GM12878 (cell line): ENCODE data around the gene RUFY3. TPM values are rescaled to one million over a fixed set of nuclear protein-coding genes. Genes with fewer than 3 reads are reported as not detected.

Source experiments
- ATAC-seq: fragments of 200-7000 bp; cut with Tn5 transposase; 3 replicates; pipeline ENCODE4 v1.9.1; 2020; ENCODE audit warnings: mild to moderate bottlenecking, moderate library complexity
- BruUV-seq: library from RNA; stranded (reverse); fragments of 400-500 nt; replicated peaks from 2 replicates; lab custom pipeline; 2021; lab: Mats Ljungman, UMichigan
- CTCF ChIA-PET: fragments of 300-600 bp; sonication (Branson Sonifier 250); formaldehyde crosslinking; extraction: SDS; loops from one replicate; lab custom pipeline; 2021; ENCODE audit warnings: inconsistent platforms; lab: Yijun Ruan, JAX
- POLR2A ChIA-PET: fragments of 350-600 bp; formaldehyde crosslinking; extraction: SDS; loops from one replicate; lab custom pipeline; 2021; ENCODE audit warnings: inconsistent platforms; lab: Charles Lee
- RAD21 ChIA-PET: fragments of 300-600 bp; sonication (Branson Sonifier 250); formaldehyde crosslinking; loops from one replicate; lab custom pipeline; 2023; ENCODE audit warnings: antibody characterized with exemption; ENCODE audit not compliant: unreplicated experiment; lab: Charles Lee
- SMC1A ChIA-PET: fragments of 300-600 bp; sonication (Branson Sonifier 250); formaldehyde crosslinking; loops from one replicate; lab custom pipeline; 2023; ENCODE audit not compliant: unreplicated experiment, uncharacterized antibody; lab: Charles Lee
- DNase-seq: peaks from one replicate; pipeline ENCODE4 v3.0.0-alpha.2; 2011; ENCODE audit warnings: low read depth, low spot score
- FAIRE-seq: peaks from 3 replicates; lab custom pipeline; 2011; peaks lifted over from hg19 to GRCh38; lab: Jason Lieb, UNC
- H2AFZ ChIP-seq: 2 replicates; pipeline ENCODE4 v1.6.0; 2011; ENCODE audit warnings: low read depth, low read length, control low read depth; ENCODE audit not compliant: control insufficient read depth
- H3K27ac ChIP-seq: 2 replicates; pipeline ENCODE4 v1.5.1; 2011; ENCODE audit warnings: control low read depth; ENCODE audit not compliant: control insufficient read depth, insufficient read depth
- H3K27me3 ChIP-seq, 2 experiments: replicated peaks in 1 of 2; 2 replicates each; pipeline versions ENCODE4 v1.6.0 to v1.6.1; 2011; ENCODE audit warnings: low read length in 1 of 2; ENCODE audit not compliant: control insufficient read depth in 2 of 2, insufficient read depth in 2 of 2
- H3K36me3 ChIP-seq, 2 experiments: 2 replicates each; pipeline ENCODE4 v1.5.1; 2011; ENCODE audit warnings: low read length in 1 of 2; ENCODE audit not compliant: control insufficient read depth in 2 of 2, insufficient read depth in 2 of 2
- H3K4me1 ChIP-seq: 2 replicates; pipeline ENCODE4 v1.6.1; 2011; ENCODE audit warnings: mild to moderate bottlenecking, low read length, moderate library complexity, mixed read lengths; ENCODE audit not compliant: control insufficient read depth, insufficient read depth
- H3K4me2 ChIP-seq: 2 replicates; pipeline ENCODE4 v1.6.0; 2011; ENCODE audit warnings: control low read depth; ENCODE audit not compliant: control insufficient read depth, insufficient read depth
- H3K4me3 ChIP-seq: fragments of 200-600 bp; sonication (generic); 2 replicates; pipeline ENCODE4 v1.5.1; 2016
- H3K79me2 ChIP-seq: 2 replicates; pipeline ENCODE4 v1.6.0; 2011; ENCODE audit warnings: low read length; ENCODE audit not compliant: control insufficient read depth, insufficient read depth
- H3K9ac ChIP-seq: 2 replicates; pipeline ENCODE4 v1.8.0; 2011; ENCODE audit warnings: low read length, control low read depth, mixed read lengths; ENCODE audit not compliant: control insufficient read depth, insufficient read depth
- H3K9me3 ChIP-seq: replicated peaks from 3 replicates; pipeline ENCODE4 v1.5.1; 2011; ENCODE audit warnings: mild to moderate bottlenecking, low read length; ENCODE audit not compliant: control insufficient read depth, insufficient read depth
- H4K20me1 ChIP-seq: 2 replicates; pipeline ENCODE4 v1.6.0; 2011; ENCODE audit not compliant: control insufficient read depth, insufficient read depth
- ATF7 ChIP-seq: fragments of 450-650 bp; IDR thresholded peaks from 2 replicates; pipeline ENCODE4 v1.6.1; 2016; ENCODE audit warnings: low read depth, mild to moderate bottlenecking
- ETV6 ChIP-seq, 2 experiments: fragments of 450-650 bp in 1 of 2; IDR thresholded peaks in 1 of 2; conservative IDR thresholded peaks in 1 of 2; 2 replicates each; pipeline ENCODE4 v1.6.1; 2014; ENCODE audit warnings: antibody characterized with exemption in 1 of 2, borderline replicate concordance in 1 of 2, low read depth in 1 of 2, mild to moderate bottlenecking in 1 of 2, moderate library complexity in 1 of 2
- NR2F1 ChIP-seq: fragments of 450-650 bp; conservative IDR thresholded peaks from 2 replicates; pipeline ENCODE4 v1.6.1; 2017; ENCODE audit warnings: mild to moderate bottlenecking
- PAX5 ChIP-seq: IDR thresholded peaks from 2 replicates; pipeline ENCODE4 v1.6.1; 2011; ENCODE audit warnings: low read depth, low read length, borderline replicate concordance
- POLR2AphosphoS5 ChIP-seq: IDR thresholded peaks from 2 replicates; pipeline ENCODE4 v1.6.1; 2011; ENCODE audit warnings: mild to moderate bottlenecking, low read length, inconsistent platforms
- POU2F2 ChIP-seq: IDR thresholded peaks from 3 replicates; pipeline ENCODE4 v1.6.1; 2011; ENCODE audit warnings: low read depth, mild to moderate bottlenecking, low read length, borderline replicate concordance
- RFX5 ChIP-seq: IDR thresholded peaks from 2 replicates; pipeline ENCODE4 v1.6.1; 2011; ENCODE audit warnings: low read depth, low read length, improper control_type of control experiment
- SMC3 ChIP-seq: IDR thresholded peaks from 2 replicates; pipeline ENCODE4 v1.6.1; 2011; ENCODE audit warnings: low read length, improper control_type of control experiment, borderline replicate concordance
- SP1 ChIP-seq: IDR thresholded peaks from one replicate; pipeline ENCODE4 v1.6.1; 2011; ENCODE audit warnings: low read depth, low read length
- SREBF1 ChIP-seq: IDR thresholded peaks from 2 replicates; pipeline ENCODE4 v1.6.1; 2012; ENCODE audit warnings: mild to moderate bottlenecking, low read length
- TCF12 ChIP-seq: IDR thresholded peaks from 2 replicates; pipeline ENCODE4 v1.6.1; 2011; ENCODE audit warnings: low read depth, mild to moderate bottlenecking, low read length
- WRNIP1 ChIP-seq: IDR thresholded peaks from 2 replicates; pipeline ENCODE4 v1.6.1; 2011; ENCODE audit warnings: low read depth, low read length, improper control_type of control experiment, borderline replicate concordance
- ZNF217 ChIP-seq: fragments of 450-650 bp; IDR thresholded peaks from 2 replicates; pipeline ENCODE4 v1.6.1; 2017; ENCODE audit warnings: antibody characterized with exemption, mild to moderate bottlenecking
- WGBS: methylation state at CpG from one replicate; pipeline ENCODE4 v1.1.6; 2016; ENCODE audit warnings: low lambda C conversion rate; ENCODE audit not compliant: insufficient replicate concordance, insufficient coverage; ENCODE audit errors: missing lambda C conversion rate; 5-methylcytosine and 5-hydroxymethylcytosine counted together
- in situ Hi-C: fragments of 300-500 bp; cut with MboI; formaldehyde crosslinking; loops from 9 replicates; pipeline ENCODE4 v1.14.3; 2018; ENCODE audit warnings: mixed read lengths
- intact Hi-C: fragments of 100-400 bp; cut with micrococcal nuclease; formaldehyde crosslinking; loops from one replicate; pipeline ENCODE4 v1.14.2; 2022; ENCODE audit not compliant: unreplicated experiment
- polyA plus RNA-seq, 11 experiments: library from polyadenylated mRNA; depleted of rRNA in 4 of 11; unstranded in 6 of 11; stranded (reverse) in 5 of 11; fragments of >200 nt; fragmentation: Nextera tagmentation in 4 of 11; fragmentation: Illumina TruSeq in 1 of 11; extraction: Ambion mirVana in 4 of 11; extraction: Trizol in 1 of 11; gene quantifications; 1 replicate in 1 of 11; 2 replicates in 10 of 11; pipeline versions ENCODE4 v1.2.1 to v1.2.3, GENCODE V29; 2011 to 2016; ENCODE audit warnings: inconsistent platforms in 2 of 11, missing spikeins in 2 of 11, low read depth in 1 of 11
- total RNA-seq, 4 experiments: library from RNA; depleted of rRNA in 3 of 4; stranded (reverse); fragments of >200 nt in 3 of 4; fragmentation: Illumina TruSeq in 1 of 4; extraction: Trizol in 1 of 4; gene quantifications; 2 replicates each; pipeline versions ENCODE4 v1.2.1 to v1.2.3, GENCODE V29; 2013 to 2021
- TF ChIP-seq, protein P1 (sequence below): fragments of 450-650 bp; IDR thresholded peaks from 2 replicates; pipeline ENCODE4 v1.6.1; 2016; ENCODE audit warnings: mild to moderate bottlenecking
- TF ChIP-seq, protein P2 (sequence below): IDR thresholded peaks from 2 replicates; pipeline ENCODE4 v1.6.1; 2011; ENCODE audit warnings: borderline replicate concordance, low read depth, mild to moderate bottlenecking, moderate library complexity, mixed read lengths, low read length; ENCODE audit not compliant: insufficient read depth; ENCODE audit errors: extremely low read length

RUFY3 gene
- total and polyA plus RNA-seq, 10 of the 15 experiments (the other 5 are each of a cell fraction or from before 2014, with no cell fraction given), result 5.1 to 28.3 (median 13.1) TPM

- ChIA-PET CTCF (no interaction called here), SMC1A (interaction anchor here (0.6 to 2.4 kb wide), 4 partner anchors 44 to 712 kb away, joined by 3 to 5 read pairs (median 3); no protein-coding TSS in a partner anchor), RAD21 (interaction anchor here (0.7 kb wide), 1 partner anchor 26 kb away, joined by 3 read pairs; no protein-coding TSS in a partner anchor), POLR2A (interaction anchor here (0.5 to 1.0 kb wide), 3 partner anchors 9 to 12 kb away, joined by 3 to 8 read pairs (median 3); no protein-coding TSS in a partner anchor)
- in situ Hi-C loops (no loop called here), intact Hi-C loops (no loop called here)
- Histone ChIP-seq H3K4me3 (no peak overlapping the region), H3K9me3 (no peaks in the 10 kb centered on the region), H3K27me3 (no peaks in the 10 kb centered on the region), H3K4me1 (peaks cover 16% of the 10 kb centered on the region), H3K36me3 (peaks cover 0 to 21% of the 10 kb centered on the region in 2 experiments), H3K4me2 (no peak overlapping the region), H4K20me1 (no peaks in the 10 kb centered on the region), H2AFZ (no peak overlapping the region), H3K79me2 (no peaks in the 10 kb centered on the region), H3K9ac (no peak overlapping the region), H3K27ac (no peak overlapping the region)
- TF ChIP-seq, protein P1, sequence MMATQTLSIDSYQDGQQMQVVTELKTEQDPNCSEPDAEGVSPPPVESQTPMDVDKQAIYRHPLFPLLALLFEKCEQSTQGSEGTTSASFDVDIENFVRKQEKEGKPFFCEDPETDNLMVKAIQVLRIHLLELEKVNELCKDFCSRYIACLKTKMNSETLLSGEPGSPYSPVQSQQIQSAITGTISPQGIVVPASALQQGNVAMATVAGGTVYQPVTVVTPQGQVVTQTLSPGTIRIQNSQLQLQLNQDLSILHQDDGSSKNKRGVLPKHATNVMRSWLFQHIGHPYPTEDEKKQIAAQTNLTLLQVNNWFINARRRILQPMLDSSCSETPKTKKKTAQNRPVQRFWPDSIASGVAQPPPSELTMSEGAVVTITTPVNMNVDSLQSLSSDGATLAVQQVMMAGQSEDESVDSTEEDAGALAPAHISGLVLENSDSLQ, result 0 out of 2 replicates have a peak, but pooled peaks have one; percentile 14
- no peak for TF ChIP-seq SMC3
- TF ChIP-seq ZNF217, result no peak
- WGBS, result 42% methylated on average over 2 of the region's 2 CpGs
- no TSS peak for BruUV-seq
- FAIRE-seq (no peak), ATAC-seq (peak; percentile 60), DNase-seq (no peak)
Measured at GRCh38 chr4:70816894-70817293, 95.1 kb downstream of the RUFY3 start.

DNA sequence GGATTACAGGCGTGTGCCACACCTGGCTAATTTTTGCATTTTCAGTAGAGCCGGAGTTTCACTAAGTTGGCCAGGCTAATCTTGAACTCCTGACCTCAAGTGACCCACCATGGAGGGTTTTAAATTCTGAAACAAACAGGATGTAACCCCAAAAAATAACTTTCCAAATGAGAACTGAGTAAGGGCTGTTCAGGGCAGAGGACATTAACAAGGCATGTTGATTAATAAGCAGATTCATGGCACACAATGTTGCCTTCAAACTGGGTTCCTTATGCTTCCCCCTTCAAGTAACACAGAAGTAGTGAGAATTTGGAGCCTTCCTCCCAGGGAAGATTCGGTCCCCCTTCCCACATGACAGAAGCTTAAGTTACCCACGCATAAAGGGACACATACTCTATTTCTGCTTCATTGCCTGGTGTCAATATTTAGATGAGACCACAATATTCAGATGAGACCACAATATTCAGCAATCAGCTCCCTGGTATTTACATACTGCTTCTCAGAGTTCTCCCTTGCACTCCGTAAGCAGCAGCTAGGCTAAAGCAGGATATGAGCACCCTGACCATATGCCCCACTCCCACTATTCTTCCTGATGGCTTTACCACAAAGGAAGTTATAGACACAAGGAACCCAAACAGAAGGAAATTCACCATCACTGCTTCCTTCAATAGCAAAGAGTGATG lies 96.5 kb downstream of the RUFY3 start:
- FAIRE-seq, result peak; percentile 64
- no peak for TF ChIP-seq SP1
- no peak for TF ChIP-seq ETV6 (conservative IDR thresholded peaks at IDR 0.05 in 1 of 2, IDR thresholded peaks at IDR 0.05 in 1 of 2; ENCODE audit: borderline replicate concordance in 1 of 2, low read depth in 1 of 2)
- no peak for TF ChIP-seq ATF7
- TF ChIP-seq, protein P2, sequence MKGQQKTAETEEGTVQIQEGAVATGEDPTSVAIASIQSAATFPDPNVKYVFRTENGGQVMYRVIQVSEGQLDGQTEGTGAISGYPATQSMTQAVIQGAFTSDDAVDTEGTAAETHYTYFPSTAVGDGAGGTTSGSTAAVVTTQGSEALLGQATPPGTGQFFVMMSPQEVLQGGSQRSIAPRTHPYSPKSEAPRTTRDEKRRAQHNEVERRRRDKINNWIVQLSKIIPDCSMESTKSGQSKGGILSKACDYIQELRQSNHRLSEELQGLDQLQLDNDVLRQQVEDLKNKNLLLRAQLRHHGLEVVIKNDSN, result no peak
- TF ChIP-seq RFX5, result no peak
- TF ChIP-seq POU2F2, result peak; percentile 98
- no peak for TF ChIP-seq TCF12
- 0 out of 2 replicates have a peak, but pooled peaks have one; percentile 47 for TF ChIP-seq SREBF1
- TF ChIP-seq WRNIP1, result no peak
- TF ChIP-seq NR2F1, result peak; percentile 48
- TF ChIP-seq PAX5, result 0 out of 2 replicates have a peak, but pooled peaks have one; percentile 12
- TF ChIP-seq ZNF217, result peak; percentile 48; the same call in 1 of the 2 replicates
- TF ChIP-seq POLR2AphosphoS5, result 0 out of 2 replicates have a peak, but pooled peaks have one; percentile 29

More for the DNA sequence above, 96.5 kb downstream of the RUFY3 start:
- WGBS, result 63% methylated on average over 5 of the region's 5 CpGs
- ATAC-seq (peak; percentile 57), DNase-seq (no peak)
- Histone ChIP-seq H3K27ac (no peak overlapping the region), H3K79me2 (no peaks in the 10 kb centered on the region), H2AFZ (no peak overlapping the region), H4K20me1 (no peaks in the 10 kb centered on the region), H3K36me3 (peaks cover 0 to 23% of the 10 kb centered on the region in 2 experiments), H3K4me3 (no peak overlapping the region), H3K9ac (no peak overlapping the region), H3K9me3 (no peaks in the 10 kb centered on the region), H3K4me1 (peaks cover 16% of the 10 kb centered on the region), H3K4me2 (no peak overlapping the region), H3K27me3 (no peaks in the 10 kb centered on the region)
- in situ Hi-C loops, result no loop called here
- intact Hi-C loops, result no loop called here
- POLR2A ChIA-PET, result no interaction called here
- BruUV-seq, result no TSS peak
- RAD21 ChIA-PET, result interaction anchor here (1.1 to 1.5 kb wide), 3 partner anchors 20 to 204 kb away, joined by 3 to 4 read pairs (median 3); no protein-coding TSS in a partner anchor
- CTCF ChIA-PET, result interaction anchor here (1.2 kb wide), 1 partner anchor 82 kb away, joined by 4 read pairs; no protein-coding TSS in a partner anchor
- SMC1A ChIA-PET, result interaction anchor here (1.2 to 2.6 kb wide), 3 partner anchors 15 to 132 kb away, joined by 3 to 12 read pairs (median 5); partner anchors contain the start of gene MOB1B
